ENCODE results near the gene FBXO45.

DNA sequence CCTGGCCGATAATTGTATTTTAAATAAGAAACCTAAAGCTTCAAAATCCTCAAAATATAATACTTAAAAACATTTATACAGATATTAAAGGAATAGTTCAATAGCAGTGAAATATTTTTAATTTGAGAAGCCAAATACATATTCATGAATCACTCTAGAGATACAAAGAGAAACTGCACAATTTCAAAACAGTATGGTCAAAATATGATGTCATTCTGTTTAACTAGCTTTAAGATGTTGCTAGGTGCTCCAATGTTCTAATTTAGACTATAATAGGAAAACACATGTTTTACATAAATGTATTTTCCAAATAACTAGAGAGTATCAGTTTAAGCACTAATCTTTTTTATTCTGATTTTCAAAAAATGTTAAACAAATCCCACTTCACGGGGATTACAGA lies 60.8 kb downstream of the FBXO45 start:
- TF ChIP-seq, protein P1, sequence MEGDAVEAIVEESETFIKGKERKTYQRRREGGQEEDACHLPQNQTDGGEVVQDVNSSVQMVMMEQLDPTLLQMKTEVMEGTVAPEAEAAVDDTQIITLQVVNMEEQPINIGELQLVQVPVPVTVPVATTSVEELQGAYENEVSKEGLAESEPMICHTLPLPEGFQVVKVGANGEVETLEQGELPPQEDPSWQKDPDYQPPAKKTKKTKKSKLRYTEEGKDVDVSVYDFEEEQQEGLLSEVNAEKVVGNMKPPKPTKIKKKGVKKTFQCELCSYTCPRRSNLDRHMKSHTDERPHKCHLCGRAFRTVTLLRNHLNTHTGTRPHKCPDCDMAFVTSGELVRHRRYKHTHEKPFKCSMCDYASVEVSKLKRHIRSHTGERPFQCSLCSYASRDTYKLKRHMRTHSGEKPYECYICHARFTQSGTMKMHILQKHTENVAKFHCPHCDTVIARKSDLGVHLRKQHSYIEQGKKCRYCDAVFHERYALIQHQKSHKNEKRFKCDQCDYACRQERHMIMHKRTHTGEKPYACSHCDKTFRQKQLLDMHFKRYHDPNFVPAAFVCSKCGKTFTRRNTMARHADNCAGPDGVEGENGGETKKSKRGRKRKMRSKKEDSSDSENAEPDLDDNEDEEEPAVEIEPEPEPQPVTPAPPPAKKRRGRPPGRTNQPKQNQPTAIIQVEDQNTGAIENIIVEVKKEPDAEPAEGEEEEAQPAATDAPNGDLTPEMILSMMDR (IDR thresholded peaks at IDR 0.05; ENCODE audit: poor library complexity), result no peak
- TF ChIP-seq EZH2 (IDR thresholded peaks at IDR 0.05; ENCODE audit: borderline replicate concordance) (no peak), EZH2phosphoT487 (IDR thresholded peaks at IDR 0.05; ENCODE audit: low read depth, severe bottlenecking, unreplicated experiment) (no peak)
